NCI-H2081 treated with DMSO at 0.1 percent for 48 hours (cell line): ENCODE measurements around the gene AMN1.
"Not testable (repeated sequence)": the region's sequence is repeated elsewhere in the genome, so short reads cannot be mapped to it uniquely, and the experiment has no call there.

ENCODE experiments used
- DNase-seq: peaks from one replicate; lab custom pipeline; 2025; lab: John Stamatoyannopoulos, UW

Gene AMN1

GRCh38 chr12:31733549-31734432 lies 5.0 kb upstream of the AMN1 start:
- DNase-seq = not testable (repeated sequence)

DNA sequence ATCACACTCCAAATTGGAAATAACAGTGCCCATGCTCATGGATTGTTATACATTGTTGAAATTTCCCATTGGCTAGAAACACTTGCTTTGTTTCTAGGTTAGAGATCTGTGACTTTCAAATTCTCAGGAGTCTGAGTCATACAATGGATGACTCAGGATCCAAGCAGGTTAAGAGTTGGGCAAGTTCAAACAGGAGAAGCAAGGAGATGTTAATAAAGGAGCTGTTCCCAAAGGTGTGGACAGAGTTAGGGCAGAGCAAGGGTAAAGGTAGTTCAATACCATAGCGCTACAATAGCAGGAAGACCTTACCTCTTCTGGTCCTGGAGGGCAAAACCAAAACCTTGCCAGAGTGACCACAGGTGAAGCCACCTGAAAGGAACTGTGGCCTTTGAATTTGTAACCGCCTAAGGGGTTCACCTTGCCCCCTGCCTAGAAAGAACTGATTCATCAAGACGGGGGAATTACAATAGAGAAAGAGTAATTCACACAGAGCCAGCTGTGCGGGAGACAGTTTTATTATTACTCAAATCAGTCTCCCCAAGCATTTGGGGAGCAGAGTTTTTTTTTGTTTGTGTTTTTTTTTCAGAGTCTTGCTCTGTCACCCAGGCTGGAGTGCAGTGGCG lies 4.2 kb upstream of the AMN1 start:
- DNase-seq = no peak

DNA sequence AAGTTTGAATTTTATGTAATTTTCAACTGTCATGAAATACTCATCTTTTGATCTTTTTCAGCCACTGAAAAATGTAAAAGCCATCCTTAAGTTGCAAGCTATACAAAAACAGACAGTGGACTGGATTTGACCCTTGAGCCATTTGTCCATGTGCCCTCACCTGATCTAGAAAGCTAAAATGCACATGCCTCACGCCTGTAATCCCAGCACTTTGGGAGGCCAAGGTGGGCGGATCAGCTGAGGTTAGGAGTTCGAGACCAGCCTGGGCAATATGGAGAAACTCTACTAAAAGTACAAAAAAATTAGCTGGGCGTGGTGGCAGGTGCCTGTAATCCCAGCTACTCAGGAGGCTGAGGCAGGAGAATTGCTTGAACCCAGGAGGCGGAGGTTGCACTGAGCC lies 2.4 kb upstream of the AMN1 start:
- not testable (repeated sequence) for DNase-seq

DNA sequence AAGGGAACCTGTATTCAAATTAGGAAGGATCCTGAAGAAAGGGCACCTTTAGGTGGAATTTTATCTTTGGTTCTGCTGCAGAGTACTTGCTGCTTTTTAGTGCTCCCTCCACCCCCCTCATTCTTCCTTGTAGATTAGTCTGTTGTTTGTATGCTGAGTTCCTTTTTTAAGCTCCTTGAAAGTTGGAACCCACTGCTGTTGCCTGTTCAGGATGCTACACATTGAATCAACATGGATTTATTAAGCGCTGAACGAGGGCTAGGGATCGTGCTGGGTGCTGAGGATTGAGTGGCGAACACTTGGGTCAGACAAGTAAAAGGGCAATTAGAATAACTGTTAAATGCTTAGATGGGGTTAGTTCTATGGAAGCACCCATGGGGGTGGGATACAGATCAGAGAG lies 884 bp upstream of the AMN1 start:
- no peak for DNase-seq

GRCh38 chr12:31728289-31728916 lies 418 bp downstream of the AMN1 start:
- no peak for DNase-seq

GRCh38 chr12:31727192-31727591 lies 1.6 kb downstream of the AMN1 start:
- no peak for DNase-seq

GRCh38 chr12:31726575-31726974 lies 2.2 kb downstream of the AMN1 start:
- no peak for DNase-seq

GRCh38 chr12:31724557-31724956 lies 4.3 kb downstream of the AMN1 start:
- DNase-seq = no peak

- no peak for DNase-seq
Observed at GRCh38 chr12:31722580-31722979, 6.2 kb downstream of the AMN1 start.

GRCh38 chr12:31718542-31719198 lies 10.2 kb downstream of the AMN1 start:
- DNase-seq = not testable (repeated sequence)

DNA sequence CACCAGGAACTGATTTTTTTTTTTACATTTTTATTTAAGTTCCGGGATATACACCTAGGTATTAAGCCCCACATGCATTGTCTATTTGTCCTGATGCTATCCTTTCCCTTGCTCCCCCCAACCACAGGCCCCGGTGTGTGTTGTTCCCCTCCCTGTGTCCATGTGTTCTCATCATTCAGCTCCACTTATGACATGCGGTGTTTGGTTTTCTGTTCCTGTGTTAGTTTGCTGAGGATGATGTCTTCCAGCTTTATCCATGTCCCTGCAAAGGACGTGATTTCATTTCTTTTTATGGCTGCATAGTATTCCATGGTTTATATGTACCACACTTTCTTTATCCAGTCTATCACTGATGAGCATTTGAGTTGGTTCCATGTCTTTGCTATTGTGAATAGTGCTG lies 11.8 kb downstream of the AMN1 start:
- not testable (repeated sequence) for DNase-seq

DNA sequence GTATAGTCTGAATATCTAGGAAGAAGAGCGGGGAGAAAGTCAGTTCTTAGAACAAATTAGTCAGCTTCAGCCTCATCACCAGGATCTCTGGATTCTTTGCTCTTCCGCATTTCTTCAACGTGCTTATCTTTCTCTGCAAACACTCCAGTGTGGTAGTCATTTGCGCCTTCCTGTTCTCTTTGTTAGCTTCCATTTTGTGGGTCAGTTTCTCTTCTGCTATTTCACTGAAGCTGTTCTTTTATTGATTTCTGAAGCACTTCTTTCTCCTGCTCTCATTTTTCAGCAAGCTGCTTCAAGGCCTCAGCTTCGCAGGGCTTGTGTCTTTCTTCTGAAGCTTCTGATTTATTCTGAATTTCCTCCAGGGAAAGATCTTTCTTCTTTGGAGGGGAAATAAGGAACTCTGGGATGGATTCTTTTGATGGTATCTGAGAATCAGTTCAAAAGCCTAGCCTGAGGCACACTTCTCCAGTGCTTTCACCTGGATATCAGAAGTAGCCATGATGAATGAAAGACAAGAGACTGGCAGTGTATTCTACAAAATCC lies 13.5 kb downstream of the AMN1 start:
- no peak for DNase-seq

DNA sequence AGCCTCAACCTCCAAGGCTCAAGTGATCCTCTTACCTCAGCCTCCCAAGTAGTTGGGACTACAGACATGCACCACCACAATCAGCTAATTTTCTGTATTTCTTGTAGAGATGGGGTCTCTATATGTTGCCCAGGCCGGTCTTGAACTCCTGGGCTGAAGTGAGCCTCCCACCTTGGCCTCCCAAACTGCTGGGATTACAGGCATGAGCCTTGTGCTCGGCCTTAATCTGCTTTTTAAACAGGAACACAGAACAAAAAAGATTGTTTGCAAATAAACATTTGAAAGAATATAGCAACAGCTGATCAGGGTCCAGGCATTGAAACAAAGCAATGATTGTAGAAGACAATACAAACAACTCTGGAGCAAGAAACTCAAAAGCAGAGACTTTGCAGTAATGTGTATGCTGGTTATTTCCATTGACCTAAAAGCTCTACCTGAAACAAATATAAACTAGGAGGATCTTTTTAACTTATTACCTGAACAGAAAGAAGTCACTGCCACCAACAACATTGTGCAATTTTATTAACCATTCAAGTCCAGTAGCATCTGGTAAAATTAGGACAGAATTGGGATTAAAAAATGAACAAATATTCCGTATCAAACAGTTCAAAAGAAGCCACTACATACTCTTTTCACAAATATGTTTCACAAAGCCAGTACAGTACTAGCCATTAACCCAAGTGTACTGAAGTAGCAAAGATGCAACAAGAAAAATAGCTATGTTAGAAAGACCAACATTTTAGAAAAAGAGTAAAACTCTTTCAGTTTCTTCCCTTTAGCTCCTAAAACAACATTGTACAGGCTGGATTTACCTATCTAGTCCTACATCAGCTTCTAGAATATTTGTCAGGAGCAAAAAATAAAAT lies 14.2 kb downstream of the AMN1 start:
- DNase-seq = no peak

- DNase-seq = no peak
Observed at GRCh38 chr12:31712877-31713276, 15.9 kb downstream of the AMN1 start.

DNA sequence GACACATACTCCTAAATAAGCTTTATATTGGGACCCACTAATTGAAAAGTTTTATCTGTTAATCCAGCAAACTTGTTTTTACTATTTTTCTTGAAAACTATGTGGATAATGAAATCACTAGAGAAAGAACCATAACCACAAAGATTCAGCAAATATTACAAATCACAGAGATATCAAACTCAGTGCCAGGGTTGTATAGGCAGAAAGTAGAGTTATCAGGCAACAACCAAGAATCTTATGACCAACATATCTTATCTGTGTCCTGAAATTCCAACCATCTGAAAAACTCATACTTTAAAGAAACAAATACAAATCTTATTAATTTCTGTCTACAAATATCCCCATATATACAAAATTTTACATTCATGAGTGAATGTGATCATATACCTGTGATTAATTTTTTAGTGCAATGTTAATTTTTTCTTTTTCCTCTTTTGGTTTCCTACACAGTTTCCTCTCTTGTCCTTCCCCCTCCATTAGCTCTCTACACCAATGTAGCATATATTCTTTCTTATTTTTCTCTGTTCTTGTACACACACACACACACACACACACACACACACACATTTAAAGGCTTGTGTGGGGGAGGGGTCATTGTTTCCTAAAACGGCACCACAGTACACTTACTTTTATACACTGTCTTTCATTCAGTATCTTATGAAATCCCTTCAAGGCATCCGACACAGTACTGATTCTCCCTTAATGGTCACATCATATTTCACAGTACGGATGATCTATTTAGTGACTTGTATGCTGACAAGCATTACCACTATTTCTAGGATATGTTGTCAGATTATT lies 18.6 kb downstream of the AMN1 start:
- no peak for DNase-seq

DNA sequence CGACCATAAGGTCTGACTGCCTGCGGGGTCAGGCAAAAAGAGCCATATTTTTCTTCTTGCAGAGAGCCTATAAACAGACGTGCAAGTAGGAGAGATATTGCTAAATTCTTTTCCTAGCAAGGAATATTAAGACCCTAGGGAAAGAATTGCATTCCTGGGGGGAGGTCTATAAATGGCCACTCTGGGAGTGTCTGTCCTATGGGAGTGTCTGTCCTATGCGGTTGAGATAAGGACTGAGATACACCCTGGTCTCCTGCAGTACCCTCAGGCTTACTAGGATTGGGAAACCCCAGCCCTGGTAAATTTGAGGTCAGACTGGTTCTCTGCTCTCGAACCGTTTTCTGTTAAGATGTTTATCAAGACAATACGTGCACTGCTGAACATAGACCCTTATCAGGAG lies 20.7 kb downstream of the AMN1 start:
- not testable (repeated sequence) for DNase-seq

GRCh38 chr12:31705621-31706020 lies 23.2 kb downstream of the AMN1 start:
- DNase-seq = no peak

DNA sequence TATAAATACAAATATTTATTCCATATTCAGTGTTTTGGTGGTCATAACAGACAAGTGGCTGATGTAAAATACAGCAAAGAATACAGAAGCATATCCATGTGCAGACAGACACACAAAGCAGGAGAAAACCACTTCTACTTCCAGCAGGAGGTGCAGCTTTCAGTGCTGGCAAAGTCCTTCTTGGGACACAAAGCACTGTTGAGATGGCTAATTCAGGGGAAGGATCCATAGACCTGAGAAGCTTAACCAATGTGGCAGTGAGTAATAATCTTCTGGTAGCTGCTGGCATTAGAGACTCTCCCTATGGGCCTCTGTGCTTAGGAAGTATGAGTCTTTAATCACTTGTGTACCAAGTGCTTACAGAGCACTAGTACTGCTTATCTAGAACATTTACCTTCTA lies 26.8 kb downstream of the AMN1 start:
- no peak for DNase-seq

- not testable (repeated sequence) for DNase-seq
Observed at GRCh38 chr12:31689921-31690320, 38.9 kb downstream of the AMN1 start.

DNA sequence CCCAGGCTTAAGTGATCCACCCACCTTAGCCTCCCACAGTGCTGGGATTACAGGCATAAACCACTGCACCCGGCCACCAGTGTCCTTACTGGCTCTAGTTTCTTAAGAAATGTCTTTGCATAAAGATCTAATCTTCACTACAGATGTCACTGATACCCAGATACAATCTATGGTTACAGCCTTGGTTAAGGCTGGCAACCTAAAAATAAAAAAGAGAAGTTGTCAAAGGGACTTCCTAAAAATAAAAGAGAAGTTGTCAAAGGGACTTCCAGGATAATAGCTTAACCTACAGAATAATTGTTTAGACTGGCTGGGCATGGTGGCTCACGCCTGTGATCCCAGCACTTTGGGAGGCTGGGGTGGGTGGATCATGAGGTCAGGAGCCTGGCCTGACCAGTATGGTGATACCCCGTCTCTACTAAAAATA lies 41.7 kb downstream of the AMN1 start:
- no peak for DNase-seq
